Type B pancreatic cell (in vitro differentiated cells): ENCODE results near the gene POLRMT. TPM values are rescaled to one million over a fixed set of nuclear protein-coding genes. Genes with fewer than 3 reads are reported as not detected.

ENCODE experiments used
- DNase-seq: peaks from one replicate; pipeline ENCODE4 v3.0.0; 2021; ENCODE audit warnings: mixed read lengths; ENCODE audit not compliant: unreplicated experiment; ENCODE audit errors: extremely low spot score
- H3K27ac Mint-ChIP-seq: 2 replicates; pipeline ENCODE4 v1.8.0; 2021; ENCODE audit warnings: mild to moderate bottlenecking, mixed read lengths
- H3K27me3 Mint-ChIP-seq: 2 replicates; pipeline ENCODE4 v1.8.0; 2021; ENCODE audit warnings: mixed read lengths
- H3K36me3 Mint-ChIP-seq: 2 replicates; pipeline ENCODE4 v1.8.0; 2021; ENCODE audit warnings: mixed read lengths
- H3K4me1 Mint-ChIP-seq: one replicate; pipeline ENCODE4 v1.8.0; 2021; ENCODE audit warnings: mixed read lengths; ENCODE audit not compliant: unreplicated experiment
- H3K4me3 Mint-ChIP-seq: 2 replicates; pipeline ENCODE4 v1.8.0; 2021; ENCODE audit warnings: mild to moderate bottlenecking, mixed read lengths
- H3K9me3 Mint-ChIP-seq: 2 replicates; pipeline ENCODE4 v1.8.0; 2021; ENCODE audit warnings: mixed read lengths
- total RNA-seq: library from RNA; stranded (reverse); gene quantifications from 2 replicates; pipeline ENCODE4 v1.2.1, GENCODE V29; 2021; ENCODE audit warnings: low replicate concordance
- TF ChIP-seq, protein P1 (sequence below): fragments of 200-600 bp; sonication (generic); conservative IDR thresholded peaks from 2 replicates; pipeline ENCODE4 v1.5.0; 2021; ENCODE audit warnings: antibody characterized with exemption, mild to moderate bottlenecking

POLRMT gene
- total RNA-seq, 1 donor from 2014 or later: 59.8 TPM

DNA sequence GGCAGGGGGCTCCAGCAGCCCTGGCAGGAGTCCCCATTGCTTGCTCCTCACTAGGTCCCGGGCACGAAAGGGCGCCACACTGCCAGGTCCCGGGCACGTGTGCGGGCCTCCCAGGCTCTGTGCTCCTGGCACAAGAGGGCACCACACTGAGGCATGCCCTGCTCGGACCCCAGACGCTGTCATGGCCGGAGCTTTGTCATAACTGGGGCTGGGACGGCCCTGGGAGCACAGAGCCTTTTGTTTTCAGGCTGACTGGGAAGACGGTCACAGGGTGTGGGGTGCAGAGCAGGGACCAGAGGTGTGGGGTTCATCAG, 53.5 kb downstream of the POLRMT start:
- Mint-ChIP-seq H3K27ac (no peak overlapping the region), H3K9me3 (no peaks in the 10 kb centered on the region), H3K4me1 (peaks cover 4% of the 10 kb centered on the region), H3K27me3 (no peaks in the 10 kb centered on the region), H3K36me3 (no peaks in the 10 kb centered on the region), H3K4me3 (no peak overlapping the region)
- TF ChIP-seq, protein P1, sequence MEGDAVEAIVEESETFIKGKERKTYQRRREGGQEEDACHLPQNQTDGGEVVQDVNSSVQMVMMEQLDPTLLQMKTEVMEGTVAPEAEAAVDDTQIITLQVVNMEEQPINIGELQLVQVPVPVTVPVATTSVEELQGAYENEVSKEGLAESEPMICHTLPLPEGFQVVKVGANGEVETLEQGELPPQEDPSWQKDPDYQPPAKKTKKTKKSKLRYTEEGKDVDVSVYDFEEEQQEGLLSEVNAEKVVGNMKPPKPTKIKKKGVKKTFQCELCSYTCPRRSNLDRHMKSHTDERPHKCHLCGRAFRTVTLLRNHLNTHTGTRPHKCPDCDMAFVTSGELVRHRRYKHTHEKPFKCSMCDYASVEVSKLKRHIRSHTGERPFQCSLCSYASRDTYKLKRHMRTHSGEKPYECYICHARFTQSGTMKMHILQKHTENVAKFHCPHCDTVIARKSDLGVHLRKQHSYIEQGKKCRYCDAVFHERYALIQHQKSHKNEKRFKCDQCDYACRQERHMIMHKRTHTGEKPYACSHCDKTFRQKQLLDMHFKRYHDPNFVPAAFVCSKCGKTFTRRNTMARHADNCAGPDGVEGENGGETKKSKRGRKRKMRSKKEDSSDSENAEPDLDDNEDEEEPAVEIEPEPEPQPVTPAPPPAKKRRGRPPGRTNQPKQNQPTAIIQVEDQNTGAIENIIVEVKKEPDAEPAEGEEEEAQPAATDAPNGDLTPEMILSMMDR: no peak
- no peak for DNase-seq

DNA sequence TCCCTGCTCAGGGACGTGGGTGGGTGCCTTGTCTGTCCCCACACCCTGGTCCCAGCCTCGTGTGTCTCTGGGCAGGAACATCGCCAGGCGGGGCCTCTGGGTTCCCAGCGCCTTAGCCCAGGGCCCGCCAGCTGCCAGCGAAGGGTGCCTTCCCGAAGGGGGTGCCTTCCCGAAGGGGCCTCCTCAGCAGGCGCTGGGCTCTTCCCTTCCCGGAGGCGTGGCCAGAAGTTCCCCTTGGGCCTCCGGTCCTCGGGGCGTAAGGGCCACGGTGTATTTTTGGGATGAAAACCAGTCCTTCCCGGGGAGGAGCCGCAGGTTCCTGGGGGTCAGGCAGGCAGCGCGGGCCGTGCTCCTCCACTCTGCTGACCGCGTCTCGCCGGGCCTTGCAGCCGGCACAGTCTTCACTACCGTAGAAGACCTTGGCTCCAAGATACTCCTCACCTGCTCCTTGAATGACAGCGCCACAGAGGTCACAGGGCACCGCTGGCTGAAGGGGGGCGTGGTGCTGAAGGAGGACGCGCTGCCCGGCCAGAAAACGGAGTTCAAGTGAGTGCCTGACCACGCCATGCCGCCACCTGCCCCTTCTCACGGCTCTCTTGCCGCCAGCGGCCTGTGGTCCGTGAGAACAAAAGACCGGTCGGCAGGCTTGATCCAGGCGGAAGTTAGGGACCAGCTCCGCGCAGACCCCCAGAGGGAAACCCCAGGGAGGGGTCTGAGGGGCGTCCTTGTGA, 54.1 kb downstream of the POLRMT start:
- DNase-seq: no peak
- Mint-ChIP-seq H3K27me3 (no peaks in the 10 kb centered on the region), H3K4me3 (no peak overlapping the region)

DNA sequence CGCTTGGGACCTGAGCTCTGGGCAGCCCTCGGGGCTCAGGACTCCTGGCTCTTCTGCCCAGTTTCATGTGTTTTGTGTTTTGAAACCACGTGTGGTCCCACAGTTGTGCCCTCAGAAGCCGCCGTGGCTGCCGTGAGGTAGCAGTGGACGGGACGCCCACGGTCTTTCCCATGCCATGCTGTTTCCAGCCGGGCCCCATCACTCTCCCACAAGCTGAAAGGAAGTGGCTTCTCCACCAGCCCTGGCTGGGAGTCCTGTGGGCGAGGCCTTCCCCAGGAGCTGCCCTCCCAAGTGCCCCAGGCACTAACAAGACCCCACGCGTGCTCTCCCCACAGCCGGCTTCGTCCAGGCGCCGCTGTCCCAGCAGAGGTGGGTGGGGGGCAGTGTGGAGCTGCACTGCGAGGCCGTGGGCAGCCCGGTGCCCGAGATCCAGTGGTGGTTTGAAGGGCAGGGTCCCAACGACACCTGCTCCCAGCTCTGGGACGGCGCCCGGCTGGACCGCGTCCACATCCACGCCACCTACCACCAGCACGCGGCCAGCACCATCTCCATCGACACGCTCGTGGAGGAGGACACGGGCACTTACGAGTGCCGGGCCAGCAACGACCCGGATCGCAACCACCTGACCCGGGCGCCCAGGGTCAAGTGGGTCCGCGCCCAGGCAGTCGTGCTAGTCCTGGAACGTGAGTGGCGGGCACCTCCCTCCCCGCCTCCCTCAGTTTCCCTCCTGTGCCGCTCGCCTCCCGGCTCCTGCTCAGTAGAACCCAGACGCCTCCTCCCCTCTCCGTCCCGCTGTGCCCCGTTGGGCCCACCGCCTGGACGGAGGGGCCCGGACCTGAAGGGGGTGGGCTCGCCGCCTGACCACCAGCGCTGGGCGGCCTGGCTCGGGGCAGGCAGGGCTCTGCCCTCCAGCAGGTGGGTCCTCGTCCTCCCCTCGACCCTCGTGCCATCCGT, 55.6 kb downstream of the POLRMT start:
- Mint-ChIP-seq H3K36me3 (no peaks in the 10 kb centered on the region), H3K27ac (no peak overlapping the region), H3K4me3 (no peak overlapping the region), H3K4me1 (peaks cover 12% of the 10 kb centered on the region), H3K9me3 (no peaks in the 10 kb centered on the region), H3K27me3 (no peaks in the 10 kb centered on the region)
- no peak for DNase-seq
- TF ChIP-seq, protein P1: no peak

More for the DNA sequence above, 54.1 kb downstream of the POLRMT start:
- TF ChIP-seq, protein P1: no peak
- Mint-ChIP-seq H3K36me3 (no peaks in the 10 kb centered on the region), H3K27ac (no peak overlapping the region), H3K4me1 (peaks cover 8% of the 10 kb centered on the region), H3K9me3 (no peaks in the 10 kb centered on the region)

DNA sequence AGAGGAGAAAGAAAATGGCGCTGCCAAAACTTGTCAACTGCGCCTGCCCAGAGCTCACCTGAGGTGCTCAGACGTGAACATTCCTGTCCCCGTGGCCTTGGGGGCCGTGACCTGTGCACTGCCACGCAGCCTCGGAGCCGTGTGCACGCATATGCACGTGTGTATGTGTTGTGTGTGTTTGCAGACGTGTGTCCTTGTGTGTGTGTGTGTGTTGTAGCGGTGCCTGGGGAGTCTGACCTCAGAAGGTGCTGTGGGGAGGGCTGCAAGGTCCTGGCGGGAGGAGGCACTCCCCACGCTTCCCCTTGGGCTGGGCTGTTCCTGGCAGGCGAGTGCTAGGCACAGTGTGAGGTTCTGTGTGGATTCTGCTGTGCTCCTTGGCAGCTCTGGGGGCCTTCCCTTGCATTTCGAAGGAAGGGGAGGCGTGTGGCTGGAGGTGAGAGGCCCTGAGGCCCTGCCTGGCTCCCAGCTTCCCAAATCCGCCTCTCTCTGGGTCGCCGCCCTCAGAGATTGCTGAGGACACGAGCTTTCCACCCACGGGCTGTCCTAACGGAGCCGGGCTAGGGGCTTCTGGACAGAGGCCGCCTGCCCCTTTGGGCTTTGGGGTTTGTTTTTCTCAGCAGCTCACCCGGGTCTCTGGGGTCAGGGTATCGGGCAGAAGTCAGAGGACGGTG, 56.4 kb downstream of the POLRMT start:
- Mint-ChIP-seq H3K4me3 (no peak overlapping the region), H3K9me3 (no peaks in the 10 kb centered on the region), H3K4me1 (peaks cover 16% of the 10 kb centered on the region), H3K27me3 (peaks cover 3% of the 10 kb centered on the region), H3K36me3 (no peaks in the 10 kb centered on the region), H3K27ac (no peak overlapping the region)
- TF ChIP-seq, protein P1: no peak
- no peak for DNase-seq

DNA sequence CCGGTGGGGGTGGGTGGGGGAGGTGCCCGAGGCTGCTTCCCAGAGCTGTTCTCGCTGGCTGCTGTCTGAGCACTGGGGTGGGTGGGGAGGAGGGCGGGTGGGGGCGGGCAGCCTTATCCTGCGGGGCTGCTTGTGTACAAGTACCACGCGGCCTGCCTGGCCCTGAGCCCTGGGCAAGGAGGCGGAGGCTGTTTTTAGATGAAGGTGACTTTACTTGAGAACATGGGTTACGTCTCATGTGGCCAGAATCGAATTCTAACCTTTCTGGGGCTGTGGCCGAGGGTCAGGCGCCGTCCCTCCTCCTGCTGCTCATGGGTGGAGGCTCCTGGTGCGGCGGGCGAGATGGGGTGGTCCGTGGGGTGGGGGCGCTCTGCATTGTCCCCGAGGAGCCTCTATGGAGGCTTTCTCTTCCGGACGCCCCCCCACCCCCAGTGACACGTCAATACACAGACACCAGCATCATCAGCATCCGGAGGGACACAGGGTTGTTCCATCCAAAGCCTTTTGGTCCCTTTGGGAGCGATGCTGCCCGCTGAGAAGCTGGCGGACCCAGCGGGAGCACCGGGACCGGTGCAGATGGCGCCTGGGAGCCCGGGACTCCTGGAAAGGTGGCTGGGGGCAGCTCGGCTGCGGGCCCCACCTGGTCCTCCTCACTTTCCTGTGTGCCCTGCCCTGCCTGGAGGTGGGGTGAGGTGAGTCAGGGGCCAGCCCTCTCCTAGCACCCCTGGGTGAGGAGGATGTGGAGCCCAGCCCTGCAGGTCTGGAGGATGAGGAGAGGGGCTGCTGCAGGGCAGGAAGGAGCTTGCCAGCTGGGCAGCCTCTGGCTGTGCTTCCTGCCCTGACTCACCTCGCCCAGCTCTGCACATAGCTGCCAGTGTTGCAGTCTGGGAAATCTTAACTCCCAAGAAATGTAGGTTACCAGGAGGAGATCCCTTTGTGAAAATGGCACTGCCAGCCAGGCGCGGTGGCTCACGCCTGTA, 57.5 kb downstream of the POLRMT start:
- H3K4me1 Mint-ChIP-seq: peaks cover 25% of the 10 kb centered on the region
- TF ChIP-seq, protein P1: no peak
- no peak overlapping the region for H3K4me3 Mint-ChIP-seq
- peaks cover 6% of the 10 kb centered on the region for H3K27me3 Mint-ChIP-seq
- DNase-seq: no peak
- no peak overlapping the region for H3K27ac Mint-ChIP-seq
- H3K36me3 Mint-ChIP-seq: peaks cover 3% of the 10 kb centered on the region
- no peaks in the 10 kb centered on the region for H3K9me3 Mint-ChIP-seq
